NCI-H146 treated with DMSO at 0.1 percent for 48 hours (cell line): ENCODE data around the gene NCOA4.
"Not testable (repeated sequence)": the region's sequence is repeated elsewhere in the genome, so short reads cannot be mapped to it uniquely, and the experiment has no call there.

Experiments used
- DNase-seq: peaks from one replicate; lab custom pipeline; 2025; ENCODE audit not compliant: unreplicated experiment; lab: John Stamatoyannopoulos, UW

The NCOA4 gene

GRCh38 chr10:46020344-46020657 is 10.1 kb downstream of the NCOA4 start:
- no peak for DNase-seq

- DNase-seq: no peak
These were observed 10.7 kb downstream of the NCOA4 start for GRCh38 chr10:46019569-46020343.

GRCh38 chr10:46019177-46019528 is 11.3 kb downstream of the NCOA4 start:
- no peak for DNase-seq

- no peak for DNase-seq
These were observed 11.8 kb downstream of the NCOA4 start for GRCh38 chr10:46018453-46019176.

- no peak for DNase-seq
These were observed 12.7 kb downstream of the NCOA4 start for GRCh38 chr10:46017733-46018132.

GRCh38 chr10:46016811-46017210 is 13.6 kb downstream of the NCOA4 start:
- DNase-seq: no peak

- DNase-seq: no peak
These were observed 14.2 kb downstream of the NCOA4 start for GRCh38 chr10:46016190-46016589.

GRCh38 chr10:46014683-46015405 is 15.6 kb downstream of the NCOA4 start:
- DNase-seq: no peak

- no peak for DNase-seq
These were observed 16.2 kb downstream of the NCOA4 start for GRCh38 chr10:46014206-46014605.

- DNase-seq: no peak
These were observed 17.7 kb downstream of the NCOA4 start for GRCh38 chr10:46012746-46013145.

- DNase-seq: no peak
These were observed 24.2 kb downstream of the NCOA4 start for GRCh38 chr10:46006219-46006618.

- DNase-seq: no peak
These were observed 25.0 kb downstream of the NCOA4 start for GRCh38 chr10:46005383-46005782.

GRCh38 chr10:46004963-46005362 is 25.5 kb downstream of the NCOA4 start:
- DNase-seq: no peak

- no peak for DNase-seq
These were observed 27.3 kb downstream of the NCOA4 start for GRCh38 chr10:46002916-46003693.

GRCh38 chr10:46002189-46002687 is 28.2 kb downstream of the NCOA4 start:
- DNase-seq: not testable (repeated sequence)

- no peak for DNase-seq
These were observed 29.2 kb downstream of the NCOA4 start for GRCh38 chr10:46001187-46001756.

GRCh38 chr10:46000538-46000937 is 29.9 kb downstream of the NCOA4 start:
- DNase-seq: no peak

GRCh38 chr10:45999955-46000354 is 30.5 kb downstream of the NCOA4 start:
- not testable (repeated sequence) for DNase-seq

- no peak for DNase-seq
These were observed 32.2 kb downstream of the NCOA4 start for GRCh38 chr10:45997994-45998763.

- no peak for DNase-seq
These were observed 32.9 kb downstream of the NCOA4 start for GRCh38 chr10:45997557-45997956.
